Omental fat pad (tissue), 4 donors: ENCODE measurements around the gene C20orf141. TPM values are rescaled to one million over a fixed set of nuclear protein-coding genes. Genes with fewer than 3 reads are reported as not detected.
A peak's percentile ranks its signal among the peaks of the same experiment; 100 is the strongest.

ENCODE experiments used
- ATAC-seq: fragments of 150-250 bp; one replicate; pipeline ENCODE4 v1.9.1; 2016; ENCODE audit warnings: mild to moderate bottlenecking, moderate library complexity; ENCODE audit not compliant: low FRiP score
- DNase-seq: peaks from one replicate; pipeline ENCODE4 v3.0.0-alpha.2; 2019; ENCODE audit warnings: low spot score
- CTCF ChIP-seq, 3 donors: fragments of 450-650 bp; IDR thresholded peaks; one replicate each; pipeline ENCODE4 v1.5.1; 2016 to 2017; ENCODE audit warnings: antibody characterized with exemption in 3 of 3, mild to moderate bottlenecking in 3 of 3, moderate library complexity in 2 of 3
- total RNA-seq, 4 donors: library from RNA; depleted of rRNA; stranded (reverse); fragments of >200 nt; gene quantifications; one replicate each; pipeline ENCODE4 v1.1.0, GENCODE V29; 2016

C20orf141 gene
- total RNA-seq, 4 donors from 2014 or later: 1.2 to 1.4 TPM; not detected in 2

- DNase-seq (no peak), ATAC-seq (no peak)
- no peak for TF ChIP-seq CTCF (IDR thresholded peaks at IDR 0.05)
Measured at GRCh38 chr20:2815242-2815900, 584 bp downstream of the C20orf141 start.

GRCh38 chr20:2816030-2816582 is 1.3 kb downstream of the C20orf141 start, which contains the start of gene TMEM239:
Gene TMEM239 (plus strand): TSS chr20:2816364. CDS start chr20:2816555, 191 bp downstream.
- ATAC-seq (no peak), DNase-seq (no peak)
- TF ChIP-seq CTCF (IDR thresholded peaks at IDR 0.05): no peak

DNA sequence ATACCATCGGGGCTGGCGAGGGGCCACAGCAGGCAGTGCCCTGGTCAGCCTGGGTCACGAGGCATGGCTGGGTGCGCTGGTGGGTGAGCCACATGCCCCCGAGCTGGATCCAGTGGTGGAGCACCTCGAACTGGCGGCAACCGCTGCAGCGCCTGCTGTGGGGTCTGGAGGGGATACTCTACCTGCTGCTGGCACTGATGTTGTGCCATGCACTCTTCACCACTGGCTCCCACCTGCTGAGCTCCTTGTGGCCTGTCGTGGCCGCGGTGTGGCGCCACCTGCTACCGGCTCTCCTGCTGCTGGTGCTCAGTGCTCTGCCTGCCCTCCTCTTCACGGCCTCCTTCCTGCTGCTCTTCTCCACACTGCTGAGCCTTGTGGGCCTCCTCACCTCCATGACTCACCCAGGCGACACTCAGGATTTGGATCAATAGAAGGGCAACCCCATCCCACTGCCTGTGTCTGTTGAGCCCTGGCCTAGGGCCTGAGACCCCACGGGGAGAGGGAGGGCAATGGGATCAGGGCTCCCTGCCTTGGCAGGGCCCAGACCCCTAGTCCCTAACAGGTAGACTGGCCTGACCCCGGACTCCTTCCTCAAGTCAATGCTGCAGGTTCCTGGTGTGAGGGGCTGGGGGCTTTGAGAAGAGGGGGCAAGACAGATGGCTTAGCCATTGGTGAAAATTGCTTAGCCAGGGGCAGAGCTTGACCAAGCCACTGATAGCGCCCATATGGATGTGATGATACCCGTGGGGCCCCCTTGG is 2.0 kb downstream of the C20orf141 start:
- DNase-seq (no peak), ATAC-seq (no peak)
- no peak for TF ChIP-seq CTCF (IDR thresholded peaks at IDR 0.05)

DNA sequence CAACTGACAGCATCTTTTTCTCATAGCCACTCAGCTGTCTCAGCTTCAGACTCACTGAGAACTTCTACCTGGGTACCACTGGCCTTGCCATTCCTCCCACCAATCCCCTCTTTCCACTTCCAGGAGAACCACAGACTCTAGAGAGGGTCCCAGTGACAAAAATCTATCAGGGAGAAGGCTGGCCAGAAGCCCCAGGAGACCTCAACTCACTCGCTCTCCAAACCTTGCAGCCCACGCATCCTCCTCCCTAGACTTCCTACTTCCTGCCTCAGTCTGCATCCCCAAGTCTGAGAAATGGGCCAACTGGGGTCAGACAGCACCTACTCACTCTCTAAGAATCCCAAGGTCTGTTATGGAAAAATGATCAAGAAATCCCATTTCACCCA is 2.5 kb downstream of the C20orf141 start:
- DNase-seq: no peak
- no peak for ATAC-seq
- TF ChIP-seq CTCF (IDR thresholded peaks at IDR 0.05): no peak

DNA sequence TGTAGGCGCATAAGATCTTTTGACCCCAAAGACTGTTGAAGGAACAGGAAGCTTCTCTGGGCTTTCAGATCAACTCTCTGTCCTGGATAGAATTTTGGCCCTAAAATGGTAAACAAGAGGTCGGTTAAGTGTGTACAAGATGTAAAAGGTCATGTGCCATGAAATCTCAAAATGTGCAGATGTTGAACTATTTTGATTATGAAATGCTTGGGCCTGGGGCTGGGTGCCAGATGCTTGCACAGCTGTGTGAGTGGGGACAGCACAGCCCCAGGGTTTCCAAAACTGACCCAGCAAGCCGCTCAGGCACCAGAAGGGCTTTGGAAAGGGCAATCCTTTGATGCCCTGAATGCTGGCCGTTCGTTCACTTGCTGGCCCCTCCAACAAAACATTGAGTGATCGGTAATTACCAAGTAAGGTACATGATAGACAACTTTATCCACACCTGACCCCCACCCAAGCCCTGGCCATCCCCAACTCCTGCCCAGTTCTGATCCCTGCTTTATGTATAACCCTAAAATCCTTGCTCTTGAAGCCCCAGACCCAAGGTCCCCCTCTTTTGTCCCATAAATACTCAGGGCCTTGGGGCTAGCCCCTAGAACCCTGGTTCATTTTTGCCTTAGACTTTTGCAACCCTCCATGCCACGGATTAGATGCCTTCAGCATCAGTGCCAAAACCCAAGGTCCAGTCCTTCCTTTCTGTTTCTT is 3.3 kb downstream of the C20orf141 start:
- no peak for TF ChIP-seq CTCF (IDR thresholded peaks at IDR 0.05)
- no peak for ATAC-seq
- DNase-seq: peak; percentile 49

- no peak for DNase-seq
- TF ChIP-seq CTCF (IDR thresholded peaks at IDR 0.05): no peak
- peak; percentile 84 for ATAC-seq
Measured at GRCh38 chr20:2820084-2820895, 5.5 kb downstream of the C20orf141 start.
